SIG-M5 treated with dmso at 0.1 percent for 504 hours (cell line): ENCODE data around the gene TLE5.
"Not testable (repeated sequence)": the region's sequence is repeated elsewhere in the genome, so short reads cannot be mapped to it uniquely, and the experiment has no call there.

Experiments
- DNase-seq: peaks from one replicate; lab custom pipeline; 2025; ENCODE audit not compliant: unreplicated experiment; lab: John Stamatoyannopoulos, UW

TLE5 gene

GRCh38 chr19:3027981-3028304 lies 34.4 kb downstream of the TLE5 start:
- no peak for DNase-seq

- no peak for DNase-seq
These were observed 35.0 kb downstream of the TLE5 start for GRCh38 chr19:3027292-3027691.

- no peak for DNase-seq
These were observed 35.5 kb downstream of the TLE5 start for GRCh38 chr19:3026768-3027167.

- DNase-seq: no peak
These were observed 36.8 kb downstream of the TLE5 start for GRCh38 chr19:3025549-3025886.

GRCh38 chr19:3024870-3025548 lies 37.3 kb downstream of the TLE5 start:
- DNase-seq: no peak

- DNase-seq: no peak
These were observed 37.8 kb downstream of the TLE5 start for GRCh38 chr19:3024509-3024869.

GRCh38 chr19:3020321-3020960 lies 41.9 kb downstream of the TLE5 start:
- no peak for DNase-seq

- no peak for DNase-seq
These were observed 43.0 kb downstream of the TLE5 start for GRCh38 chr19:3019211-3019854.

- DNase-seq: no peak
These were observed 44.4 kb downstream of the TLE5 start for GRCh38 chr19:3017923-3018322.

GRCh38 chr19:3015126-3016057 lies 46.9 kb downstream of the TLE5 start:
- no peak for DNase-seq

- DNase-seq: no peak
These were observed 48.2 kb downstream of the TLE5 start for GRCh38 chr19:3014135-3014534.

- DNase-seq: no peak
These were observed 49.0 kb downstream of the TLE5 start for GRCh38 chr19:3013263-3013725.

GRCh38 chr19:3012621-3013262 lies 49.6 kb downstream of the TLE5 start:
- DNase-seq: no peak

- not testable (repeated sequence) for DNase-seq
These were observed 50.2 kb downstream of the TLE5 start for GRCh38 chr19:3012059-3012458.

GRCh38 chr19:3010871-3011270 lies 51.4 kb downstream of the TLE5 start:
- DNase-seq: no peak

GRCh38 chr19:3008994-3009393 lies 53.3 kb downstream of the TLE5 start:
- DNase-seq: no peak

- no peak for DNase-seq
These were observed 54.3 kb downstream of the TLE5 start for GRCh38 chr19:3007975-3008374.

- DNase-seq: no peak
These were observed 56.1 kb downstream of the TLE5 start for GRCh38 chr19:3006075-3006767.

GRCh38 chr19:3005345-3005744 lies 57.0 kb downstream of the TLE5 start:
- no peak for DNase-seq

- DNase-seq: no peak
These were observed 57.8 kb downstream of the TLE5 start for GRCh38 chr19:3004522-3004921.
